Esophagus squamous epithelium (tissue), 4 donors: ENCODE measurements around the gene TBC1D5.

Source experiments
- CTCF ChIP-seq, 6 experiments: fragments of 450-650 bp in 4 of 6; fragments of 200-600 bp in 2 of 6; sonication (generic) in 2 of 6; IDR thresholded peaks; one replicate each; pipeline ENCODE4 v1.5.1; 2016 to 2019; ENCODE audit warnings: antibody characterized with exemption in 6 of 6, mild to moderate bottlenecking in 4 of 6, moderate library complexity in 4 of 6
- POLR2A ChIP-seq, 4 donors: fragments of 450-650 bp; IDR thresholded peaks; one replicate each; pipeline ENCODE4 v1.6.1; 2017; ENCODE audit warnings: antibody characterized with exemption in 4 of 4, mild to moderate bottlenecking in 4 of 4, moderate library complexity in 3 of 4

DNA sequence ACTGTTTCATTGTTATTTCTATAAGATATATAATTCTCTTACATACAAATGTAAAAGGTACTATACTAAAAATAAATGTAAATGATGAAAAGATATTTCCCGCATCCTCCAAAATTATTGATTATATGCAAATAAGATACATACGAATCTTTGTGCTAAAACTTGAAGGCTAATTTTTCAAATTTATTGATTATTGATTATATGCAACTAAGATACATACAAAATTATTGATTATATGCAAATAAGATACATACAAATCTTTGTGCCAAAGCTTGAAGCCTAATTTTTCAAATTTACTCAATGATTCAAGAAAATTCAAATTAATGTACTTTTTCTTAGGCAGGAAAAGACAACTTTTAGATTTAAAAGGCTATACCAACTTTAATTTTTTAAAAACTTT lies 319.8 kb downstream of the TBC1D5 start:
- no peak for TF ChIP-seq CTCF (IDR thresholded peaks at IDR 0.05)
- no peak for TF ChIP-seq POLR2A (IDR thresholded peaks at IDR 0.05)
